GM21825 (cell line): ENCODE data around the gene SCYL1.

Experiments used
- ATAC-seq: cut with Tn5 transposase; IDR thresholded peaks from one replicate; pipeline ENCODE4 v1.9.1; 2021; ENCODE audit warnings: mild to moderate bottlenecking, moderate library complexity; ENCODE audit not compliant: unreplicated experiment

Gene SCYL1

DNA sequence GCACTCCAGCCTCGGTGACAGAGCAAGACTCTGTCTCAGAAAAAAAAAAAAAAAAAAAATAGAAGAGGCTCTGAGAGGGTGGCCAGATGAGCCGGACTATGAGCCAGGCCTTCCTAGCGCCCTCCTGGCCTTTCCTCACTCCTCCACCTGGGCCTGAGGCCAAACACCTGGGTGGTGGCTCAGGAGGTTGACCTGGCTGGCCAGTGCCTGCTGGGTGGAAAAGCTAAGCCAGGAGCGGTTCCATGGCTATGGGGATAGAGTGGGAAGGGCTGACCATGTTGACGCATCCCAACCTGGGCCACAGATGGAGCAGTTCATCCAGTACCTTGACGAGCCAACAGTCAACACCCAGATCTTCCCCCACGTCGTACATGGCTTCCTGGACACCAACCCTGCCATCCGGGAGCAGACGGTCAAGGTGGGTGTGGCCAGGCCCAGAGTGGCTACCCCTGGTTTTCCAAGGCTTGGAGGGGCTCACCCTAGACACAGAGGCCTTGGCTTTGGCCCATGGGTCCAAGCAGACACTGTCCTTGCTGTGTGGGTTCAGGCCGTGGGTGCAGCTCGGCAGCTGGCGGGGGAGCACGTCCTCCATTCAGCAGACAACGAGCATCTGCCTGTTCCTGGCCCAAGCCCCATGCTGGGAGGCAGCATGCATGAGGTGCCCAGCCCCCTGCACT lies 7.6 kb downstream of the SCYL1 start:
- ATAC-seq: no peak

DNA sequence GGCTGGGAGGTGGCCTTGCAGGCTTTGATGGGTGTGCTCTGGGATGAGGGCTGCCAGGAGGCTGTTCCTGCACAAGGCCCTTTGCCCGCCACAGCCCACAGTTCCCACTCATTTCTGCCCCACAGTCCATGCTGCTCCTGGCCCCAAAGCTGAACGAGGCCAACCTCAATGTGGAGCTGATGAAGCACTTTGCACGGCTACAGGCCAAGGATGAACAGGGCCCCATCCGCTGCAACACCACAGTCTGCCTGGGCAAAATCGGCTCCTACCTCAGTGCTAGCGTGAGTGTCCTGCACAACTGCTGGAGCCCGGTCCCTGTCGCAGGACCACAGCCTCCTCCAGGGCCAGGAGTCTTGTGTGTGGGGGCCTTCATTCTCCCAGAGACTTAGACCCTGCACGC lies 10.2 kb downstream of the SCYL1 start:
- ATAC-seq: no peak

DNA sequence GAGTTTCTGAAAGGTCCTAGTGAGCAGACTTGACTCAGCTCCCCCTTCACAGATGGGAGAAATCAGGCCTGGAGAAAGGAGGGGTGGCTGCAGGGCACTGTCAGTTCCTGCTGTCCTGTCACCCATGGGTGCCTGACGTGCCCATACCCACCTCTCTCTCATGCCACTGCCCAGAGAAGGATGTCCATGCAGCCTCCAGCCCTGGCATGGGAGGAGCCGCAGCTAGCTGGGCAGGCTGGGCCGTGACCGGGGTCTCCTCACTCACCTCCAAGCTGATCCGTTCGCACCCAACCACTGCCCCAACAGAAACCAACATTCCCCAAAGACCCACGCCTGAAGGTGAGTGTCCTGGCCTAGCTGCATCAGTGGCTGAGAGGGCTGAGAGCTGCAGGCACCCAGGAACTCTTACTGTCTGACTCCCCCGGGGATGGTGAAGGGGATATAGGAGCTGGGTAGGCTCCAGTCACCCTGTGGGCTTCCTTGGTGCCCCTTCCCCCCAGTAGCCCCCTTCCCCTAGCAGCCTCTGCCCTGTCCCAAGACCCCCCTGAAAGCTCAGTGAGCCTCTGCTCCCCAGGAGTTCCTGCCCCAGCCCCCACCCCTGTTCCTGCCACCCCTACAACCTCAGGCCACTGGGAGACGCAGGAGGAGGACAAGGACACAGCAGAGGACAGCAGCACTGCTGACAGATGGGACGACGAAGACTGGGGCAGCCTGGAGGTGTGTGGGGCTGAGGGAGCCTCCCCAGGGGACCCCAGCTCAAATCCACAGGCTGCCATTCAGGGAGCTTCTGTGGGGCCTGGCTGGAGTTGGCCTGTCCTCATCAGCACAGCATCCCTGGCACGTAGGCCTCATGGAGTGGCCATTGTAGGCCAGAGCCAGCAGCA lies 11.8 kb downstream of the SCYL1 start:
- ATAC-seq: no peak

DNA sequence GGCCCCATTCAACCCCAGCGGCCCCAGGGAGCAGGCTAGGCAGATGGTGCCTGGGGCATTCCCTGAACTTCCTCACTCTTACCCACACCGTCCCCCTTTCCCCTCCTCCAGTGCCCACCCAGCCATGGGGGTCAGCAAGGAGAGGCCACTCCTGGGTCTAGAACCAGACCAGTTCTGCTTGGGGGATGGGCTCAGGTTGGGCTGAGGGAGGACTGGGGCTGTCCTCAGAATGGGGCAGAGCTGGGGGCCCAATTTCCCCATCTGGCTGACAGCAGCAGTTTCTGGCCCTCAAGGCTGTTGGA lies 12.4 kb downstream of the SCYL1 start:
- no peak for ATAC-seq

DNA sequence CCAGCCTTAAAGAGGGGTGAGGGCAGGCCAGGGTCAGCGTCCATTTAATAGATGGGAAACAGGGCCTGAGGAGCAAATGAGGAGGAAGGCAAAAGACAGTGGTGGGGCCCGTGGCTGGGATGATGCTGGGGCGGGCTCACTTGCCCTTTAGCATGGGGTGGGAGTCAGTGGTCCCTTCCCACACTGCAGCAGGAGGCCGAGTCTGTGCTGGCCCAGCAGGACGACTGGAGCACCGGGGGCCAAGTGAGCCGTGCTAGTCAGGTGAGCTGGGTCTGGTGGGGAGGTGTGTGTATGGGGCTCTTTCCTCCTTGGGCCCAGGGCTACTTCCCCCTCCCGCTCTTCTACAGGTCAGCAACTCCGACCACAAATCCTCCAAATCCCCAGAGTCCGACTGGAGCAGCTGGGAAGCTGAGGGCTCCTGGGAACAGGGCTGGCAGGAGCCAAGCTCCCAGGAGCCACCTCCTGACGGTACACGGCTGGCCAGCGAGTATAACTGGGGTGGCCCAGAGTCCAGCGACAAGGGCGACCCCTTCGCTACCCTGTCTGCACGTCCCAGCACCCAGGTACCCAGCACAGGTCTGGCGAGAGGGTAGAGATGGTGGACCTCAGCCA lies 12.8 kb downstream of the SCYL1 start:
- ATAC-seq: no peak

DNA sequence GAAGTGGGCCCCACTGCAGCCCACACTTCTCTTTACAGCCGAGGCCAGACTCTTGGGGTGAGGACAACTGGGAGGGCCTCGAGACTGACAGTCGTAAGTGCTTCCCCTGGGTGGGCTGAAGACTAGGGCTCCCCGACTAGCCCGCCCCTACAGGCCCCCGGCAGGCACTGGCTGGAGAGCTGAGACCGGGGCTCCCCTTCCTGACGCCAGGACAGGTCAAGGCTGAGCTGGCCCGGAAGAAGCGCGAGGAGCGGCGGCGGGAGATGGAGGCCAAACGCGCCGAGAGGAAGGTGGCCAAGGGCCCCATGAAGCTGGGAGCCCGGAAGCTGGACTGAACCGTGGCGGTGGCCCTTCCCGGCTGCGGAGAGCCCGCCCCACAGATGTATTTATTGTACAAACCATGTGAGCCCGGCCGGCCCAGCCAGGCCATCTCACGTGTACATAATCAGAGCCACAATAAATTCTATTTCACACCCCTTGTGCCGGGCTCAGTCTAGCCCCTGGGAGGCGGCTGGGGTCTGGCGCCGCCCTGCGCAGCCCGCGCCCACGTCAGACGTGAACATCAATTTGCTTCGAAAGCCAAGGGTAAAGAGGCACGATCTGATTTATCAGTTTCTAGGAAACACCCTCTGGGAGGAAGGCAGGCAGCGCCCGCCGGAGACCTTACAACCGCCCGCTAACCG lies 13.5 kb downstream of the SCYL1 start:
- no peak for ATAC-seq

DNA sequence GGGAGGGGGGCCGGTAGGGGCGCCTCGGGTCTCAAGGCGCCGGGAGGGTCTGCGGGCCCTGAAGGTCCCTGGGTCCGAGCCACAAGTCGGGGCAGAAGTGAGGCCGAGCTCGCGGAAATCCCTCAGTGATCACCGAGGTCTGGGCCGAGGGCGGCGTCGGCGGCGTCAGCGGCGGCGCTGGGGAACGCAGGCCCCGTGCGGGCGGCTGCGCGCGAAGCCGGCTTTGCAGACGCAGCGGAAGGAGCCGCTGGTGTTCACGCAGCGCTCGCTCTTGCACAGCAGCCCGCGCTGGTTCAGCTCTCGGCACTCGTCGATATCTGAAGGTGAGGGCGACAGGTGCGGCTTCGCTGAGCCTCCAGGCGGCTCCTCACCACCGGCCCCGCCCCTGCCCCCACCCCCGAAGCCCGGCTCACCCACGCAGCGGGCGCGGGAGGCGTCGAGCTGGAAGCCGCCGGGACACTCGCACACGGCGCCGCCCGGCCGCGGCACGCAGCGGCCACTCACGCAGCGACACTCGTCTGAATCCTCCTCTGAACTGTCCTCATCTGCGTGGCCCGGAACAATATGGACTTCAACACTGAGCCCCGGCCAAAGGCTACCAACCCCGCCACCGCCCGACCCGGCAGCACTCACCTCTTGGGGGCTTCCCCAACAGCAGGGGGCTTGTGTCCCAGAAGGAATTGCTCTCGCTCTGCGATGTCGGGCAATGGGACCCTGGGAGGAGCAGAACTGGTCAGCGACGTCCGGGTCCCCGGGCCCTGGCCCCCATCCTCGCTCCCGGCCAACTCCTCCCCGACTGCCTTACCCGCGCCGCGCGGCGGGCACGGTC lies 14.2 kb downstream of the SCYL1 start:
- no peak for ATAC-seq

DNA sequence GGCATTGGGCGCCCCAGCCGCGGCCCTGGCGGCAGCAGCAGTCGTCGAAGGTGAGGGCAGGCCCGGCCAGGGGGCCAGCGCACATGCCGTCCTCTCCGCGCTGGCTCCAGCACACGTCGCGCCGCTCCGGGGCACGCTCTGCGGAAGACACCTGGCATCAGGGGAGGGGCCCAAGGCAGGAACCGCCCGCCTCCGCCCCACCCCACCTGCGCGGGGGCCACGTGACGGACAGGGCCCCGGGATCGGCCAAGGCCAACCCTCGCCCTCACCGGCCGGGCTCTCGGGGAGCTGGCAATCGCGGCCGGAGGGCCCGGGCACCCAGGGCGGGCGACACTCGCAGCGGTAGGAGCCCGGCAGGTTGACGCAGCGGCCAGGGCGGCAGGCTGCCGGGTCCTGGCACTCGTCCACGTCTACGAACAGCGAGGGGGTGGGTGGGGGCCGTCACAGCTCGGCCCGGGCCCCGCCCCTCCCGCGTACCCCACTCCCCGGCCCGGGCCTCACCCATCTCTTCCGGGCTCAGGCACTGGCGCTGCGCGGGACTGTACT lies 14.9 kb downstream of the SCYL1 start:
- ATAC-seq: peak; percentile 50

DNA sequence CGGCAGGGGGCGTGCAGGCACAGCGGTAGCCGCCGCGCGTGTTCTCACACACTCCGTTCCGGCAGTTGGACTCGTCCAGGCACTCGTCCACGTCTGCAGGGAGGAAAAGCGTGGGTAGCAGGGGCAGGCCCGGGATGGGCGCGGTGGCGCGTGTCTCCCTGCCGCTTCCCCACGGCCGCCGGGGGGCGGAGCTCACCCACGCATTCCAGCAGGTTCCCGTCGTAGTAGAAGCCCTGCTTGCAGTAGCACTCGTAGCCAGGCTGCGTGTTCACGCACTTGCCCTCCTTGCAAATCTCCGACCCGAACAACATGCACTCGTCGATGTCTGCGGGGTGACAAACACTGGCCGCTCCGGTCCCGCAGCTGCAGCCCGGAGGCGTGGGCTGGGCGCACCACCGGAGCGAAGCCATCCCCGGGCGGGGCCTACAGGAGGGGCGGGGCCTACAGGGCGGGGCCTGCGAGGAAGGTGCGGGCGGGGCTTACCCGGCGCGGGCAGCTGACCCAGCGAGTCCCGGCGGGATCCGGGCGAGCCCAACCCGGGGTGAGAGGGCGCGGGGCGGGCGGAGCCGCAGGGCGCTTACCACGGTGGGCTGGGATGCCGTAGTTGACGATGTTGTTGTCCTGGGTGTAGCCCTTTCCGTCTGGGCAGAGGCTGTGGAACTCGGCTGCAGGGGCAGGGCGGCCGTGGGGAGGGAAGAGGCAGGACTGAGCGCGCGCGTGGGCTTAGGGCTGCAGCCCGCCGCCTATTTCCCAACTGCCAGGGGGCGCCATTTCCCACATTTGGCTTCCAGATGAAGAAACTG lies 15.6 kb downstream of the SCYL1 start:
- peak; percentile 51 for ATAC-seq

DNA sequence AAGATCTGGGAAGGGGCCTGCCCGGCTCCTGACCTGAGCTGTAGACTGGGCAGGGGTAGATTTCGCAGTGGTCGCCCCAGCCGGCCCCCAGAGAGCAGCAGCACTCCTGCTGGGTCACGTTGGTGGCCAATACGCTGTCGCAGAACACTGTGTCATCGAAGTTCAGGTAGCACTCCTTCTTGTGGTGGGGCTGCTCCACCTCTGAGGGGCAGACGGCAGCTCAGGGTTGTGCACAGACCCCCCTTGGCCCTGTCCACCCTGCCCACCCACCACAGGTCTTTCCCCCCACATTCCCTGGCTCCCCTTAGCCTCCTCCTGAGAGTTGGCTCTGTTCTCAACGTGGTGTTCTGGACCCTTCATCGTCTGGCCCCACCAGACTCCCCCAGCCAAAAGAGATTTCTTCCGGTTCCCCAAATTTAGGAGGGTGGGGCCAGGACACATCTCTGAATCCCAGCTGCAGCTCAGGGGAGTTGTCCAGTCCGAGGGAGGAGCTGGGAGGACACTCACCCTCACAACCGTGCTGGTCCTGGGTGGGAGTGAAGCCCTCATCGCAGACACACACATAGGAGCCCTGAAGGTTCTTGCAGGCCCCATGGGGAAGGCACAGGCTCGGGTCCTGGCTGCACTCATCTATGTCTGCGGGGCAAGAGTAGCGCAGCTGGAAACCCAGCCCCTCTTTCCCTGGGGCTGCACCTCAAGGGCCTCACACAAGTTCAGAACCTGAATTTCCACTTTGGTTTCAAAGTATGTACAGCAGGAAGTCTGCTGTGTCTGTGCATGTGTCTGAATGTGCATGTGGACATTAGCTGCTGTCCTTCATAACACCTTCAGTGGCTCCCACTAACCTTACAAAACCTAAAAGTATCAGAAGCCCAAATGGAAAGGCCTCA lies 16.5 kb downstream of the SCYL1 start:
- no peak for ATAC-seq

DNA sequence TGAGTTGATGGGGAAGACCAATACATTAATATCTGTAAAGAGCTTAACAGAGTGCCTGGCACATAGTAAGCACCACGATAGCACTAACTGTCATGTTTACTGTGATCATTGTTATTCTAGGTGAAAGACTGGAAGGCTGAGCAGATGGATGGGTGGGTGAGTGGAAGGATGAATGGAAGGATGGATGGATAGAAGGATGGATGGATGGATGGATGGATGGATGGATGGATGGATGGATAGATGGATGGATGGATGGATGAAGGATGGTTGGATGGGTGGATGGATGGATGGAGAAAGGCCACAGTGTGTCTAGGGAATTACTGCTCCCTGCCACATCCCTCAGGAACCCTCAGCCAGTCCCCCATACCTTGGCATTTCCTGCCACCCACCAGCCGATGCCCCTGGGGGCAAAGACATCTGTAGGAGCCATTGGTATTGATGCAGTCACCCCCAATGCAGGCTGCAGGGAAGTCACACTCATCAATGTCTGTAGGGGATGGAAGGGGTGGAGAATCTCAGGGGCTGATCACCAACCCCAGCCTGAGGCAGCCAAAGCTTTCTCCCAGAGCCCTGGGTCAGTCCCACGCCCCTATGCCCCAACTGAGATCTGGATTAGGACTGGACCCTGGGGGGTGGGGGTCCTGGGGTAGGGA lies 18.0 kb downstream of the SCYL1 start:
- ATAC-seq: no peak

DNA sequence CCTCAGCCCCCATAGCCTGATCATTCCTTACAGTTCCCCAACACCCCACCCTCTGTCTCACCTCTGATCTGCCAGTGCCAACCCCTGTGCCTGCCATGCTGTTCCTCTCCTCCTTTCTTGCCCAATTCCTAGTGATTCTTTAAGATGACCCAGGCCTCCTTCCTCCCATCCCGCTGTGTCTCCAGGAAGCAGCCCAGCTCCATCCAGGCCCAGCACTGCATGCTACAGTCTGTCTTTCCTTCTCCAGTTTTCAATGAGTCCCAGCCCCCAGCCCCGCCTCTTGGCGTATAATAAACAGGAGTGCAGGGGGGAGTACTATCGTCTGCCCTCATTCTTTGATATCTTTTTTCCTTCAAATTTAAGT lies 21.0 kb downstream of the SCYL1 start:
- ATAC-seq: no peak

DNA sequence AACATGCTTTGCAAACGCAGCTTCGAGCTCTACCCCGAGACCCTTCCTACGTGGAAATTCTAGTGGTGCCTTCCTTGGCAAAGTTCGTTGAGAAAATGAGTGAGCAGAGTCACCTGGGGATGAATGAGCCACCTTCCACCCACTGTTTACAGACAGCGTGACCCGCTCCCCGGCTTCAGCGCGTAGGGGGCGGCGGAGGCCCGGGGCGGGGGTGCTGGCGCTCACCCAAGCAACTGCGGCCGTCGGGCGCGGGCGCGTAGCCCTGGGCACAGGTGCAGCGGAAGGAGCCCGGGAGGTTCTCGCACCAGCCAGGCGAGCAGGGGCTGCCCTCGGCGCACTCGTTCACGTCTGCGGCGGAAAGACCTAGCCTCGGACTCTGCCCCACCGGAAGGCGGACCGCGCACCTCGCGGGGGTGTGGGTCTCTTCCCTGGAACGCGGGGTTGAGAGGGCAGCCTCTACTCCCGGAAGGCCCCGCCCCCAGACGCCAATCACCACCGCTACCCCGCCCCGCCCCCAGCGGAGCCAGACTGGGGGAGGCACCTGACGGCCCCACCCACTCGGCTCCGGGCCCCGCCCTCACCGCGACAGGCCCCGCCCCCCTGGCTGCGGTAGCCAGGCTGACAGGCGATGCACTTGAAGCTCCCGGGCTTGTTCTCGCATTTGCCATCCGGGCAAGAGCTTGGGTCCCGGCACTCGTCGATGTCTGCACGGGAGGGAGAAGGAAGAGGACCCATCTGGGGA lies 21.5 kb downstream of the SCYL1 start:
- ATAC-seq: peak; percentile 64

DNA sequence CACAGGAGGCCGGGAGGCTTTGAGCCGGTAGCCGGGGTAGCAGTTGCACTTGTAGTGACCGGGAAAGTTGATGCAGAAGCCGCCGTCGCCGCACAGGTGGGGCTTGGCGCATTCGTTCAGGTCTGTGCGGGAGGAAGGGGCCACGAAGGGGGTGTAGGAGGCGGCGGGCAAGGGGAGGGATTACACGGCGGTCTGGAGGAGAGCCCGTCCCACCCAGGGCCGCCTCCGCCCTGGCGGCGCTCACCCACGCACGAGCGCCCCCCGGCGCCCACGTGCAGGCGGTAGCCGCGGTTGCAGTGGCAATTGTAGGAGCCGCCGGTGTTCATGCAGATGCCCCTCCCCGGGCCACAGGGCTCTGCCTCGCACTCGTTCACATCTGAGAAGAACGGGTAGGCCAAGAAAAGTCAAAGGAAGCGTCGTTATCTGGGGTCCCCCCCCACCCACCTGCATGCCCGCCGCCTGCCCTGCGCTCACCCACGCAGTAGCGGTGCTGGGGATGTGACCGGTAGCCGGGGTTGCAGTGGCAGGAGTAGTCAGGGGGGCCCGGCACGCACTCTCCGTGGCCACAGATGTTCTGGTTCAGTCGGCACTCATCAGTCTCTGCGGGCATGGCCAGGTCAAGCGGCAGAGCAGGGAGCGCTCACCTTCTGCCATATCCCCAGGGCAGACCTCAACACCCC lies 22.7 kb downstream of the SCYL1 start:
- ATAC-seq: no peak

DNA sequence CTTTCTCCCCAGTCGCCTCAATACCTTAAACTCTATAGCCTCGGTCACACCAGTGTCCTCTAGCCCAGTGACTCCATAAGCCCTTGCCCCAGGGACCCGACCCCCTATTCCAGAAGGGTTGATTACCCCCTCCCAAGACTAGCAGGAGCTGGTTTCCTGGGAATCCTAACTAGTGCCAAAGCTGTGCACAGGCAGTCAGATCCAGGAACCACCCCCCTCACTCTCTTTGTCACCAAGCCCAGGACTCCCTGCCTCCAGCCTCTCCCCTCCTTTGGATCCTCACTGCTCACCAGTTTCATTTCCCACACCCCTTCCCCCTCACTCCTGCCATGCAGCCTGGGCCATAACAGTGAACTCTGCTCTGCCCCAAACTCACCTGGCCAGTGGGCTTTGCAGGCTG lies 23.5 kb downstream of the SCYL1 start:
- no peak for ATAC-seq

DNA sequence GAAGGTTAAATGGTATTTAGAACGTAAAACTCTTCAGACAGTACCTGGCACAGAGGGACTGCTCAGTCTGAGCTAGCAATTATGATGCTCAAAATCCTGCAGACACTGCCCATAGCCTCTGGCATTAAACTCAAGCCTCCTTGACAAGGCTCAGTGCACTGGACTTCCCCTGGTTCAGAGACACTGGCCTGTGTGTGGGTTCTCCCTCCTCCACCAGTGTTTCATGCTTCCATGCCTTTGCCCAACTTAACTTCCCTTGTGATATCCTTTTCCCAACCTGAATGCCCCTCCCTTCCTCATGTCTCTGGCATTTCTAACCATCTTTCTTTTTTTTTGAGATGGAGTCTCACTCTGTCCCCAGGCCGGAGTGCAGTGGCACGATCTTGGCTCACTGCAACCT lies 24.2 kb downstream of the SCYL1 start:
- ATAC-seq: no peak
